GM23338 (cell line): ENCODE results near the gene PTPRQ. TPM values are rescaled to one million over a fixed set of nuclear protein-coding genes. Genes with fewer than 3 reads are reported as not detected.

Experiments
- ATAC-seq: fragments of 200-7000 bp; cut with Tn5 transposase; 3 replicates; pipeline ENCODE4 v1.9.1; 2020
- DNase-seq: peaks from one replicate; pipeline ENCODE4 v3.0.0-alpha.2; 2015; ENCODE audit warnings: low spot score
- H2AFZ ChIP-seq: fragments of 200-600 bp; sonication (generic); 2 replicates; pipeline ENCODE4 v1.8.0; 2016; ENCODE audit warnings: antibody characterized with exemption, mild to moderate bottlenecking, moderate library complexity
- H3F3A ChIP-seq: fragments of 200-600 bp; sonication (generic); replicated peaks from 2 replicates; pipeline ENCODE4 v1.8.0; 2017; ENCODE audit warnings: antibody characterized with exemption, mixed run types, low read depth
- H3K27ac ChIP-seq: fragments of 200-600 bp; sonication (generic); 2 replicates; pipeline ENCODE4 v1.6.1; 2016; ENCODE audit warnings: low read depth
- H3K27me3 ChIP-seq: fragments of 200-600 bp; sonication (generic); 2 replicates; pipeline ENCODE4 v1.8.0; 2016; ENCODE audit warnings: mild to moderate bottlenecking, mixed run types, moderate library complexity; ENCODE audit not compliant: insufficient read depth
- H3K36me3 ChIP-seq: fragments of 200-600 bp; sonication (generic); 2 replicates; pipeline ENCODE4 v1.8.0; 2016; ENCODE audit warnings: mild to moderate bottlenecking; ENCODE audit not compliant: insufficient read depth
- H3K4me1 ChIP-seq: fragments of 200-600 bp; sonication (generic); 2 replicates; pipeline ENCODE4 v1.8.0; 2016; ENCODE audit warnings: mild to moderate bottlenecking, moderate library complexity; ENCODE audit not compliant: insufficient read depth
- H3K4me2 ChIP-seq: fragments of 200-600 bp; sonication (generic); 2 replicates; pipeline ENCODE4 v1.7.1; 2017; ENCODE audit warnings: mixed run types
- H3K4me3 ChIP-seq: fragments of 200-600 bp; sonication (generic); 2 replicates; pipeline ENCODE4 v1.6.1; 2016; ENCODE audit warnings: mixed run types
- H3K79me2 ChIP-seq: fragments of 200-600 bp; sonication (generic); replicated peaks from 2 replicates; pipeline ENCODE4 v1.8.0; 2017; ENCODE audit warnings: mild to moderate bottlenecking; ENCODE audit not compliant: insufficient read depth
- H3K9me2 ChIP-seq: fragments of 200-600 bp; sonication (generic); 2 replicates; pipeline ENCODE4 v1.8.0; 2017; ENCODE audit not compliant: insufficient read depth
- H4K20me1 ChIP-seq: fragments of 200-600 bp; sonication (generic); replicated peaks from 2 replicates; pipeline ENCODE4 v1.8.0; 2017; ENCODE audit warnings: mild to moderate bottlenecking; ENCODE audit not compliant: insufficient read depth
- H3K27ac Mint-ChIP-seq: 2 replicates; pipeline ENCODE4 v1.8.0; 2020; ENCODE audit warnings: inconsistent platforms, mild to moderate bottlenecking, moderate library complexity, mixed read lengths
- H3K27me3 Mint-ChIP-seq: 3 replicates; pipeline ENCODE4 v1.8.0; 2022; ENCODE audit warnings: low read depth, mild to moderate bottlenecking, moderate library complexity, mixed read lengths, inconsistent platforms; ENCODE audit not compliant: insufficient read depth, poor library complexity
- H3K36me3 Mint-ChIP-seq: 3 replicates; pipeline ENCODE4 v1.8.0; 2021; ENCODE audit warnings: low read depth, mild to moderate bottlenecking, inconsistent platforms, moderate library complexity, mixed read lengths
- H3K4me1 Mint-ChIP-seq: 3 replicates; pipeline ENCODE4 v1.8.0; 2020; ENCODE audit warnings: mild to moderate bottlenecking, inconsistent platforms, mixed read lengths
- H3K4me3 Mint-ChIP-seq: 3 replicates; pipeline ENCODE4 v1.8.0; 2021; ENCODE audit warnings: moderate library complexity, mild to moderate bottlenecking, inconsistent platforms, mixed read lengths
- H3K9me3 Mint-ChIP-seq: 3 replicates; pipeline ENCODE4 v1.8.0; 2020; ENCODE audit warnings: moderate library complexity, mild to moderate bottlenecking, inconsistent platforms, mixed read lengths
- CREB1 ChIP-seq: fragments of 250-450 bp; sonication (Bioruptor Pico); IDR thresholded peaks from 2 replicates; pipeline ENCODE4 v1.5.0; 2020; ENCODE audit warnings: low read depth, mild to moderate bottlenecking, moderate library complexity
- CTCF ChIP-seq, 2 experiments: fragments of 200-600 bp in 1 of 2; sonication (generic) in 1 of 2; conservative IDR thresholded peaks; 2 replicates each; pipeline versions ENCODE4 v1.5.1 to v1.6.1; 2016 to 2017; ENCODE audit warnings: antibody characterized with exemption in 2 of 2, low read depth in 2 of 2, mild to moderate bottlenecking in 2 of 2, moderate library complexity in 1 of 2
- ETS1 ChIP-seq: IDR thresholded peaks from 2 replicates; pipeline ENCODE4 v1.6.1; 2016; ENCODE audit warnings: antibody characterized with exemption
- EZH2 ChIP-seq: fragments of 200-600 bp; sonication (generic); IDR thresholded peaks from one replicate; pipeline ENCODE4 v1.8.0; 2017; ENCODE audit warnings: antibody characterized with exemption, mild to moderate bottlenecking, low read depth; ENCODE audit not compliant: unreplicated experiment
- NANOG ChIP-seq: IDR thresholded peaks from 2 replicates; pipeline ENCODE4 v1.6.1; 2016; ENCODE audit warnings: antibody characterized with exemption, borderline replicate concordance
- POLR2AphosphoS5 ChIP-seq: IDR thresholded peaks from 2 replicates; pipeline ENCODE4 v1.6.1; 2016; ENCODE audit warnings: antibody characterized with exemption, low read depth
- ZNF114 ChIP-seq: fragments of 250-450 bp; sonication (Bioruptor Pico); IDR thresholded peaks from 2 replicates; pipeline ENCODE4 v1.5.0; 2020; ENCODE audit warnings: mild to moderate bottlenecking, moderate library complexity
- ZNF331 ChIP-seq: fragments of 250-450 bp; sonication (Bioruptor Pico); IDR thresholded peaks from 2 replicates; pipeline ENCODE4 v1.5.0; 2020; ENCODE audit warnings: low read depth, mild to moderate bottlenecking, moderate library complexity
- polyA plus RNA-seq: library from polyadenylated mRNA; unstranded; fragments of >200 nt; fragmentation: Nextera tagmentation; extraction: Ambion mirVana; gene quantifications from 2 replicates; pipeline ENCODE4 v1.2.1, GENCODE V29; 2016
- total RNA-seq: library from RNA; depleted of rRNA; stranded (reverse); fragments of >200 nt; shearing (Covaris generic); gene quantifications from 2 replicates; pipeline ENCODE4 v1.2.3, GENCODE V29; 2014
- TF ChIP-seq, protein P1 (sequence below): fragments of 250-450 bp; sonication (Bioruptor Pico); IDR thresholded peaks from 2 replicates; pipeline ENCODE4 v1.5.0; 2020; ENCODE audit warnings: mild to moderate bottlenecking, moderate library complexity

PTPRQ gene
- total and polyA plus RNA-seq, 2 experiments from 2014 or later, result not detected

DNA sequence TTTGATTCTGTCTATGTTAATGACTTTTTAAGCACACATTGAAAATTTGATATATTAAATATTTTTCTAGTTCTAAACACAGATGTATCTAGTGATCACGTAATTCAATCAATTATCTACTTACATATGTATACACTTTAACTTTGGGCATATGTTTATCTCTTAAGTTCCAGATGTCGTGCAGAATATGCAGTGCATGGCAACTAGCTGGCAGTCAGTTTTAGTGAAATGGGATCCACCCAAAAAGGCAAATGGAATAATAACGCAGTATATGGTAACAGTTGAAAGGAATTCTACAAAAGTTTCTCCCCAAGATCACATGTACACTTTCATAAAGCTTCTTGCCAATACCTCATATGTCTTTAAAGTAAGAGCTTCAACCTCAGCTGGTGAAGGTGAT is 105.3 kb downstream of the PTPRQ start:
- no peaks in the 10 kb centered on the region for H3K36me3 Mint-ChIP-seq
- no peaks in the 10 kb centered on the region for H3K4me1 ChIP-seq
- H3K4me3 Mint-ChIP-seq, result no peak overlapping the region
- ATAC-seq, result no peak
- no peak overlapping the region for H2AFZ ChIP-seq
- H3K27me3 Mint-ChIP-seq, result no peaks in the 10 kb centered on the region
- H3K4me3 ChIP-seq, result no peak overlapping the region
- TF ChIP-seq EZH2 (no peak), NANOG (no peak), CREB1 (CRISPR knock-in tag) (no peak), POLR2AphosphoS5 (no peak), ZNF331 (no peak), CTCF (conservative IDR thresholded peaks at IDR 0.05; ENCODE audit: low read depth in 2 of 2) (no peak), ETS1 (no peak), ZNF114 (CRISPR knock-in tag) (no peak)
- TF ChIP-seq, protein P1, sequence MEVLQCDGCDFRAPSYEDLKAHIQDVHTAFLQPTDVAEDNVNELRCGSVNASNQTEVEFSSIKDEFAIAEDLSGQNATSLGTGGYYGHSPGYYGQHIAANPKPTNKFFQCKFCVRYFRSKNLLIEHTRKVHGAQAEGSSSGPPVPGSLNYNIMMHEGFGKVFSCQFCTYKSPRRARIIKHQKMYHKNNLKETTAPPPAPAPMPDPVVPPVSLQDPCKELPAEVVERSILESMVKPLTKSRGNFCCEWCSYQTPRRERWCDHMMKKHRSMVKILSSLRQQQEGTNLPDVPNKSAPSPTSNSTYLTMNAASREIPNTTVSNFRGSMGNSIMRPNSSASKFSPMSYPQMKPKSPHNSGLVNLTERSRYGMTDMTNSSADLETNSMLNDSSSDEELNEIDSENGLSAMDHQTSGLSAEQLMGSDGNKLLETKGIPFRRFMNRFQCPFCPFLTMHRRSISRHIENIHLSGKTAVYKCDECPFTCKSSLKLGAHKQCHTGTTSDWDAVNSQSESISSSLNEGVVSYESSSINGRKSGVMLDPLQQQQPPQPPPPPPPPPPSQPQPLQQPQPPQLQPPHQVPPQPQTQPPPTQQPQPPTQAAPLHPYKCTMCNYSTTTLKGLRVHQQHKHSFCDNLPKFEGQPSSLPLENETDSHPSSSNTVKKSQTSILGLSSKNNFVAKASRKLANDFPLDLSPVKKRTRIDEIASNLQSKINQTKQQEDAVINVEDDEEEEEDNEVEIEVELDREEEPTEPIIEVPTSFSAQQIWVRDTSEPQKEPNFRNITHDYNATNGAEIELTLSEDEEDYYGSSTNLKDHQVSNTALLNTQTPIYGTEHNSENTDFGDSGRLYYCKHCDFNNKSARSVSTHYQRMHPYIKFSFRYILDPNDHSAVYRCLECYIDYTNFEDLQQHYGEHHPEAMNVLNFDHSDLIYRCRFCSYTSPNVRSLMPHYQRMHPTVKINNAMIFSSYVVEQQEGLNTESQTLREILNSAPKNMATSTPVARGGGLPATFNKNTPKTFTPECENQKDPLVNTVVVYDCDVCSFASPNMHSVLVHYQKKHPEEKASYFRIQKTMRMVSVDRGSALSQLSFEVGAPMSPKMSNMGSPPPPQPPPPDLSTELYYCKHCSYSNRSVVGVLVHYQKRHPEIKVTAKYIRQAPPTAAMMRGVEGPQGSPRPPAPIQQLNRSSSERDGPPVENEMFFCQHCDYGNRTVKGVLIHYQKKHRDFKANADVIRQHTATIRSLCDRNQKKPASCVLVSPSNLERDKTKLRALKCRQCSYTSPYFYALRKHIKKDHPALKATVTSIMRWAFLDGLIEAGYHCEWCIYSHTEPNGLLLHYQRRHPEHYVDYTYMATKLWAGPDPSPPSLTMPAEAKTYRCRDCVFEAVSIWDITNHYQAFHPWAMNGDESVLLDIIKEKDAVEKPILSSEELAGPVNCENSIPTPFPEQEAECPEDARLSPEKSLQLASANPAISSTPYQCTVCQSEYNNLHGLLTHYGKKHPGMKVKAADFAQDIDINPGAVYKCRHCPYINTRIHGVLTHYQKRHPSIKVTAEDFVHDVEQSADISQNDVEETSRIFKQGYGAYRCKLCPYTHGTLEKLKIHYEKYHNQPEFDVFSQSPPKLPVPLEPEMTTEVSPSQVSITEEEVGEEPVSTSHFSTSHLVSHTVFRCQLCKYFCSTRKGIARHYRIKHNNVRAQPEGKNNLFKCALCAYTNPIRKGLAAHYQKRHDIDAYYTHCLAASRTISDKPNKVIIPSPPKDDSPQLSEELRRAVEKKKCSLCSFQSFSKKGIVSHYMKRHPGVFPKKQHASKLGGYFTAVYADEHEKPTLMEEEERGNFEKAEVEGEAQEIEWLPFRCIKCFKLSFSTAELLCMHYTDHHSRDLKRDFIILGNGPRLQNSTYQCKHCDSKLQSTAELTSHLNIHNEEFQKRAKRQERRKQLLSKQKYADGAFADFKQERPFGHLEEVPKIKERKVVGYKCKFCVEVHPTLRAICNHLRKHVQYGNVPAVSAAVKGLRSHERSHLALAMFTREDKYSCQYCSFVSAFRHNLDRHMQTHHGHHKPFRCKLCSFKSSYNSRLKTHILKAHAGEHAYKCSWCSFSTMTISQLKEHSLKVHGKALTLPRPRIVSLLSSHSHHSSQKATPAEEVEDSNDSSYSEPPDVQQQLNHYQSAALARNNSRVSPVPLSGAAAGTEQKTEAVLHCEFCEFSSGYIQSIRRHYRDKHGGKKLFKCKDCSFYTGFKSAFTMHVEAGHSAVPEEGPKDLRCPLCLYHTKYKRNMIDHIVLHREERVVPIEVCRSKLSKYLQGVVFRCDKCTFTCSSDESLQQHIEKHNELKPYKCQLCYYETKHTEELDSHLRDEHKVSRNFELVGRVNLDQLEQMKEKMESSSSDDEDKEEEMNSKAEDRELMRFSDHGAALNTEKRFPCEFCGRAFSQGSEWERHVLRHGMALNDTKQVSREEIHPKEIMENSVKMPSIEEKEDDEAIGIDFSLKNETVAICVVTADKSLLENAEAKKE, result no peak
- no peak overlapping the region for H3K4me2 ChIP-seq
- no peaks in the 10 kb centered on the region for H3K4me1 Mint-ChIP-seq
- H3K27ac ChIP-seq, result no peak overlapping the region
- H4K20me1 ChIP-seq, result no peaks in the 10 kb centered on the region
- no peaks in the 10 kb centered on the region for H3K79me2 ChIP-seq
- H3F3A ChIP-seq, result no peaks in the 10 kb centered on the region
- H3K9me2 ChIP-seq, result no peaks in the 10 kb centered on the region
- H3K27ac Mint-ChIP-seq, result no peak overlapping the region
- DNase-seq, result no peak
- H3K27me3 ChIP-seq, result no peaks in the 10 kb centered on the region
- no peaks in the 10 kb centered on the region for H3K9me3 Mint-ChIP-seq
- no peaks in the 10 kb centered on the region for H3K36me3 ChIP-seq
